OCI-LY3 (cell line): ENCODE data around the gene GLYATL1B.
A peak's percentile ranks its signal among the peaks of the same experiment; 100 is the strongest.
"Not testable (repeated sequence)": the region's sequence is repeated elsewhere in the genome, so short reads cannot be mapped to it uniquely, and the experiment has no call there.

Source experiments
- H2AFZ ChIP-seq: fragments of 200-600, 300-600 bp; shearing (Covaris generic); 2 replicates; pipeline ENCODE4 v1.6.0; 2014; ENCODE audit warnings: antibody characterized with exemption, low read depth, low read length
- H3K27ac ChIP-seq: fragments of 200-600, 300-600 bp; sonication (generic); 2 replicates; pipeline ENCODE4 v1.5.1; 2014; ENCODE audit warnings: mild to moderate bottlenecking, low read length, moderate library complexity, mixed read lengths
- H3K27me3 ChIP-seq: fragments of 200-600, 300-600 bp; sonication (generic); 2 replicates; pipeline ENCODE4 v1.6.1; 2014; ENCODE audit warnings: low read depth, low read length, mixed read lengths
- H3K36me3 ChIP-seq: fragments of 200-600, 300-600 bp; sonication (generic); replicated peaks from 2 replicates; pipeline ENCODE3; 2014; ENCODE audit warnings: low read depth, low read length, mixed read lengths
- H3K4me1 ChIP-seq: fragments of 300-600, 200-600 bp; sonication (generic); 2 replicates; pipeline ENCODE4 v1.6.1; 2014; ENCODE audit warnings: low read length, mixed read lengths
- H3K4me2 ChIP-seq: fragments of 200-600, 300-600 bp; sonication (generic); 2 replicates; pipeline ENCODE4 v1.6.1; 2014; ENCODE audit warnings: low read length, mixed read lengths
- H3K4me3 ChIP-seq: fragments of 300-600, 200-600 bp; sonication (generic); 2 replicates; pipeline ENCODE4 v1.5.1; 2014; ENCODE audit warnings: antibody characterized with exemption, mild to moderate bottlenecking, low read length, moderate library complexity
- H3K79me2 ChIP-seq: fragments of 300-600, 200-600 bp; shearing (Covaris generic); 2 replicates; pipeline ENCODE4 v1.6.1; 2014; ENCODE audit warnings: mild to moderate bottlenecking, low read length, mixed read lengths
- H3K9ac ChIP-seq: fragments of 300-600, 200-600 bp; shearing (Covaris generic); 2 replicates; pipeline ENCODE4 v1.6.0; 2014; ENCODE audit warnings: mild to moderate bottlenecking, low read length, moderate library complexity
- H3K9me3 ChIP-seq: fragments of 200-600, 300-600 bp; shearing (Covaris generic); 2 replicates; pipeline ENCODE4 v1.6.1; 2014; ENCODE audit warnings: low read length, mixed read lengths; ENCODE audit not compliant: insufficient read depth
- H4K20me1 ChIP-seq: fragments of 200-600, 300-600 bp; sonication (generic); 2 replicates; pipeline ENCODE4 v1.6.1; 2016; ENCODE audit warnings: low read length, mixed read lengths; ENCODE audit not compliant: insufficient read depth
- CTCF ChIP-seq: fragments of 200-600, 300-600 bp; sonication (generic); IDR thresholded peaks from 2 replicates; pipeline ENCODE4 v1.5.1; 2014; ENCODE audit warnings: antibody characterized with exemption, low read length, low read depth
- EZH2phosphoT487 ChIP-seq: fragments of 200-600 bp; shearing (Covaris generic); IDR thresholded peaks from 2 replicates; pipeline ENCODE4 v1.6.1; 2018; ENCODE audit warnings: antibody characterized with exemption, mixed run types, low read depth

GLYATL1B gene

DNA sequence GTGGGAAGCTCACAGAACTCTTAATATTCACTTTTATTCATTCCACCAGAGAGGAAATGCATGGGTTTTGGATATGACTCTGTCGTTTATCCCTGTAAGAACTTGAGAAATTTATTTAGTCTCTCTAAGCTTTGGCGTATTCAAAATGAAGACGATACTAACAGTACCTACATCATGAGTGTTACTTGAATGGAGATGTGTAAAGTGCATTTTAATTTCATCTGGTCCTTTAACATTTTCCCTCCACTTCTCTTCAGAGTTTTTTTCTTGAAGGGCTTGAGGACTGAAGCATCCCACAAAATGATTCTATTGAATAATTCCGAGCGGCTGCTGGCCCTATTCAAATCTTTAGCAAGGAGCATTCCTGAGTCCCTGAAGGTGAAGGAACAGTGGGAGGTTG is at the start of gene GLYATL1B:
TSS of gene GLYATL1B (plus strand) at position 301 of the 400 bp plus-strand sequence. CDS start at position 301, 0 bp downstream.
- not testable (repeated sequence) for H4K20me1 ChIP-seq, H3K36me3 ChIP-seq, H3K9me3 ChIP-seq, H3K4me2 ChIP-seq, H3K79me2 ChIP-seq, H3K4me3 ChIP-seq, H3K27ac ChIP-seq, H2AFZ ChIP-seq, H3K9ac ChIP-seq
- H3K4me1 ChIP-seq = peaks cover 17% of the 10 kb centered on the region
- H3K27me3 ChIP-seq = peaks cover 24% of the 10 kb centered on the region

DNA sequence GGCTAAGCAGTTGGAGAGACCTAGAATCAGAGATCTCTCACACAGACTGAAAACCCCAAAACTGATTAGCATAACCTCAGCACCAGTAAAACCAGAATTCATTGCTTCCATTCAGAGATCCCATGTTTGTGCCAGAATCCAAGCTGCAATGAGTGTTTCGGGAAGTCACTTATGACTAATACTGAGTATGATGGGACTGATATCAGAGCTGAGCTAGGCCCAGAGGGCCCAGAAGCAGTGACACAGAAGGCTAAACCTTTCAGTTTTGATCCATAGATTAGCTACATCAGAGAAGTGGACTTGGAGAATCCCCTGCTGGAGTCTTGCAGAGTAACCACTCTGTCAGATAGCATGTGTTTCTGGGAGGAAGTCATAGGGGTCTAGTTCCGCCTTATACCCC is 49.6 kb upstream of the GLYATL1B start:
- not testable (repeated sequence) for H4K20me1 ChIP-seq, H3K27ac ChIP-seq, H3K4me2 ChIP-seq, H3K79me2 ChIP-seq, H3K27me3 ChIP-seq, H3K4me3 ChIP-seq, H3K9me3 ChIP-seq, H3K4me1 ChIP-seq, H3K9ac ChIP-seq, H2AFZ ChIP-seq, H3K36me3 ChIP-seq

DNA sequence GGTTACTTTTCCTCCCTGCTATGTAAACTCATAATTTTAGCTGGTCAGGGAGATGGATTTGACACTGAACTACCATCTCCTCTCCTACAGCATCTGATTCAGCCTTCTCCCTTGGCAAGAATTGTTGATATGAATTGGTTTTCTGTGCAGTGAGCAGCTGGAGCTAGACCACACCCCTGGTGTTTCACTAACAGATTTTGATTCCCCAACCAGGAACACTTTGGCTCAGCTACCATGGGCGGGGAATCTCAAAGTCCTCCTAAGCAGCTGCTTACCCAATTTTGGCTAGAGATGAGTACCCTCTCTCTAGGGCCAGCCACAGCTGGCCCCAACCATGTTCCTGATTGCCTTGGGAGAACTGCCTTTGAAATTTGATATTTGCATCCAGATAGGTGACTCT is 48.7 kb upstream of the GLYATL1B start:
- H3K9me3 ChIP-seq, H3K79me2 ChIP-seq, H3K27ac ChIP-seq, H4K20me1 ChIP-seq, H3K27me3 ChIP-seq, H3K4me1 ChIP-seq, H3K4me2 ChIP-seq, H3K36me3 ChIP-seq, H3K9ac ChIP-seq, H3K4me3 ChIP-seq, H2AFZ ChIP-seq: not testable (repeated sequence)

GRCh38 chr11:59040607-59041006 is 45.5 kb upstream of the GLYATL1B start:
- Histone ChIP-seq H3K4me2 (no peak overlapping the region), H3K36me3 (no peaks in the 10 kb centered on the region)

DNA sequence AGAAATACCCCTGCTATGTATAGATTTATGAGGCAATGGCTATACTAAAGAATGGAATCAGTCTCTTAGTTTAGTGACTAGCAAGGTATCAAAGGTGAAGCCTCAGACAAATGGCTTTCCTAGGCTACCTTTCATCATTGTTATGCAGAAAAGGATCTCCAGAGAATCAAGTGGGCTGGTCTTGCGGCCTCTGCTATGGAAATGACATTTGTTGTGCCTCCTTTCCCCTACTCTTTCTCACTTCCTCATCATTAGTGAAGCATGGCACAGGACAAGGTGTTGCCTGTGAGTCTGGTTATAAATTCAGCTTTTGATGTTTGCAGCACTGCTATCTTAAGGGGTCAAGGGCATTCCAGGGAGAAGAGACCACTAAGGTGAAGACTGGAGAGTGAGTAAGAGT is 34.7 kb upstream of the GLYATL1B start:
- H4K20me1 ChIP-seq, H3K9ac ChIP-seq, H3K9me3 ChIP-seq, H3K27me3 ChIP-seq, H3K79me2 ChIP-seq, H3K27ac ChIP-seq, H3K36me3 ChIP-seq, H2AFZ ChIP-seq, H3K4me3 ChIP-seq: not testable (repeated sequence)
- Histone ChIP-seq H3K4me2 (peak overlapping the region; percentile 37), H3K4me1 (peaks cover 16% of the 10 kb centered on the region)

More at GRCh38 chr11:59040607-59041006, 45.5 kb upstream of the GLYATL1B start:
- Histone ChIP-seq H3K4me3 (no peak overlapping the region), H3K27ac (no peak overlapping the region), H3K9me3 (no peaks in the 10 kb centered on the region), H3K79me2 (no peaks in the 10 kb centered on the region), H4K20me1 (no peaks in the 10 kb centered on the region), H2AFZ (no peak overlapping the region), H3K9ac (no peak overlapping the region), H3K27me3 (no peaks in the 10 kb centered on the region), H3K4me1 (peaks cover 6% of the 10 kb centered on the region)
- TF ChIP-seq CTCF (no peak), EZH2phosphoT487 (no peak)

- not testable (repeated sequence) for H2AFZ ChIP-seq, H3K27ac ChIP-seq, H3K9me3 ChIP-seq, H3K9ac ChIP-seq, H3K36me3 ChIP-seq, H3K4me2 ChIP-seq, H3K79me2 ChIP-seq, H3K4me3 ChIP-seq, H4K20me1 ChIP-seq
- Histone ChIP-seq H3K4me1 (peaks cover 16% of the 10 kb centered on the region), H3K27me3 (peaks cover 13% of the 10 kb centered on the region)
Observed at GRCh38 chr11:59052355-59052754, 33.8 kb upstream of the GLYATL1B start.
